PC-3 (cell line): ENCODE measurements around the gene ZYG11A.

ENCODE experiments used
- CTCF ChIP-seq: fragments of 300-600 bp; sonication (generic); conservative IDR thresholded peaks from 2 replicates; pipeline ENCODE4 v1.5.1; 2017; ENCODE audit warnings: antibody characterized with exemption, low read depth, mild to moderate bottlenecking, low read length
- EZH2 ChIP-seq: fragments of 300-600 bp; sonication (generic); IDR thresholded peaks from one replicate; pipeline ENCODE4 v1.6.1; 2017; ENCODE audit warnings: antibody characterized with exemption, mild to moderate bottlenecking, low read length; ENCODE audit not compliant: unreplicated experiment

- TF ChIP-seq CTCF: no peak
- TF ChIP-seq EZH2: no peak
Observed at GRCh38 chr1:52919723-52920483, 77.3 kb downstream of the ZYG11A start.
